ENCODE measurements around the gene BICC1. TPM values are rescaled to one million over a fixed set of nuclear protein-coding genes. Genes with fewer than 3 reads are reported as not detected.
A peak's percentile ranks its signal among the peaks of the same experiment; 100 is the strongest.

BICC1 gene
- total and polyA plus RNA-seq, 2 of the 8 experiments (the other 6 are each of a cell fraction or from before 2014, with no cell fraction given), result 0.20 to 0.73 TPM

DNA sequence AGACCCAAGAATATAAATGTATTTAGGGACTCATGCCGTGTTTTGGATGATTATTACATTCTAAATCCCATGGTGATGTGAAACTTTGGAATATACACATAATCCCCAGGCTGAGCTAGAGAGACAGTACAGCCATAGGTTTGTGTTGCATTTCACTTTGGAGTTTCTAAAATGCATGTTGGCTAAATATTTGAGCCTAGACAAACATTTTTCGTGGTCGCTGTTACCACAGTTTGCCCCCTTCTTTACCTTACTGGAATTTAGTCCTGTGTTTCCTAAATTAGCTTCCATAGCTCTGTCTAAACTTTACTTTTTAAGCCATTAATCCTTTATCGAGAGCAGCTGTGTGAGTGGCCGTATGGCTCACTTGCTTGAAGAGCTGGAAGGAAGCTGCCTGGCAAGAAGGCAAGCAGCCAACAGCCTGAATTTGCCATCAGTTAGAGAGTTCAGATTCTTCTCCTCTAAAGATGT lies 192.0 kb downstream of the BICC1 start:
- no peak overlapping the region for H2BK20ac ChIP-seq (ENCODE audit: low read length)
- H2BK15ac ChIP-seq (ENCODE audit: low read length), result no peak overlapping the region
- H3K4me2 ChIP-seq (ENCODE audit: insufficient read depth in 1 of 2, low read depth in 2 of 2, low read length in 2 of 2), result no peak overlapping the region
- H3K36me3 ChIP-seq (ENCODE audit: control insufficient read depth in 2 of 4, insufficient read depth in 4 of 4, low read length in 3 of 4), result no peaks in the 10 kb centered on the region
- no peaks in the 10 kb centered on the region for H3K79me1 ChIP-seq (ENCODE audit: low read depth, low read length)
- H2AK5ac ChIP-seq (ENCODE audit: low read depth, low read length), result no peak overlapping the region
- H2BK5ac ChIP-seq (ENCODE audit: low read depth, low read length), result no peak overlapping the region
- 51% methylated on average over 5 of the region's 5 CpGs; no CpG with 5 or more reads in 1 of the 2 experiments for WGBS, 2 experiments (ENCODE audit: extremely low coverage in 1 of 2, insufficient coverage in 1 of 2, insufficient read length in 1 of 2, insufficient replicate concordance in 2 of 2, low coverage in 1 of 2, low lambda C conversion rate in 2 of 2, missing lambda C conversion rate in 1 of 2)
- H3K79me2 ChIP-seq (ENCODE audit: control insufficient read depth in 1 of 2, insufficient read depth in 2 of 2, low read length in 2 of 2), result no peaks in the 10 kb centered on the region
- H3K4ac ChIP-seq (replicated peaks; ENCODE audit: insufficient read length, low read depth, low read length), result no peak overlapping the region
- FAIRE-seq (no peak), DNase-seq (ENCODE audit: low read depth in 1 of 2, low spot score in 2 of 2) (no peak)
- H4K20me1 ChIP-seq (replicated peaks in 1 of 2; ENCODE audit: control insufficient read depth in 1 of 2, insufficient read depth in 2 of 2, low read length in 2 of 2), result no peaks in the 10 kb centered on the region
- no peak overlapping the region for H3K18ac ChIP-seq (ENCODE audit: extremely low read depth, low read length)
- H3K56ac ChIP-seq (replicated peaks; ENCODE audit: insufficient read length, low read depth, low read length), result no peak overlapping the region
- H4K8ac ChIP-seq (ENCODE audit: extremely low read depth, insufficient read depth, low read length), result no peak overlapping the region
- no peak overlapping the region for H2BK12ac ChIP-seq (ENCODE audit: low read depth, low read length)
- no peaks in the 10 kb centered on the region for H3K23me2 ChIP-seq (ENCODE audit: low read depth, low read length)
- no peak overlapping the region for H3K27ac ChIP-seq (ENCODE audit: low read depth, low read length)
- H3K27me3 ChIP-seq (replicated peaks in 1 of 4; ENCODE audit: control insufficient read depth in 3 of 4, extremely low read depth in 1 of 4, insufficient read depth in 3 of 4, low read length in 3 of 4), result no peaks in the 10 kb centered on the region
- H4K91ac ChIP-seq (replicated peaks; ENCODE audit: insufficient read length, low read length), result no peak overlapping the region
- no peak overlapping the region for H3K4me3 ChIP-seq (ENCODE audit: extremely low read depth in 1 of 4, insufficient read depth in 2 of 4, low read depth in 3 of 4, low read length in 4 of 4)
- H3K14ac ChIP-seq (ENCODE audit: insufficient read length), result no peak overlapping the region
- no peak overlapping the region for H4K5ac ChIP-seq (ENCODE audit: insufficient read length, low read depth, low read length)
- no peaks in the 10 kb centered on the region for H3K4me1 ChIP-seq (replicated peaks in 1 of 4; ENCODE audit: control insufficient read depth in 3 of 4, insufficient read depth in 4 of 4, low read length in 3 of 4)
- no peak overlapping the region for H2BK120ac ChIP-seq (replicated peaks; ENCODE audit: low read depth, low read length)
- ChIA-PET CTCF (ENCODE audit: partially characterized antibody) (interaction anchor here (2.5 kb wide), 1 partner anchor 8 kb away, joined by 10 read pairs; no protein-coding TSS in a partner anchor), POLR2A (ENCODE audit: partially characterized antibody) (no interaction called here)
- 0 out of 2 replicates have a peak overlapping the region, but pooled peaks have one; percentile 43 for H2AFZ ChIP-seq (ENCODE audit: low read length)
- no peak overlapping the region for H3K9ac ChIP-seq (replicated peaks in 1 of 4; ENCODE audit: extremely low read depth in 1 of 4, low read depth in 3 of 4, low read length in 3 of 4)
- no peaks in the 10 kb centered on the region for H3K9me3 ChIP-seq (ENCODE audit: insufficient read depth in 2 of 2, low read depth in 1 of 2, low read length in 1 of 2)
- no peak overlapping the region for H3K23ac ChIP-seq (ENCODE audit: insufficient read length)
- TF ChIP-seq CREB1 (IDR thresholded peaks at IDR 0.05) (no peak), RAD21 (IDR thresholded peaks at IDR 0.05 in 1 of 2, conservative IDR thresholded peaks at IDR 0.05 in 1 of 2; ENCODE audit: low read depth in 2 of 2, low read length in 2 of 2) (no peak), BACH1 (IDR thresholded peaks at IDR 0.05; ENCODE audit: low read length) (no peak)
